Measurements from ENCODE around the gene TMCO2.
"Not testable (repeated sequence)": the region's sequence is repeated elsewhere in the genome, so short reads cannot be mapped to it uniquely, and the experiment has no call there.

The TMCO2 gene

GRCh38 chr1:40247655-40248054 is at the start of gene TMCO2:
TSS of gene TMCO2 (plus strand) at chr1:40247937. CDS start at chr1:40247994, 57 bp downstream.
- Mint-ChIP-seq H3K4me3 (no peak within 1 kb of the TSS), H3K9me3 (no peaks in the 10 kb centered on the region), H3K27me3 (no peaks in the 10 kb centered on the region), H3K36me3 (no peaks in the 10 kb centered on the region), H3K27ac (no peak within 1 kb of the TSS), H3K4me1 (no peaks in the 10 kb centered on the region)
- ATAC-seq (replicated peaks) = no peak
- DNase-seq = no peak

DNA sequence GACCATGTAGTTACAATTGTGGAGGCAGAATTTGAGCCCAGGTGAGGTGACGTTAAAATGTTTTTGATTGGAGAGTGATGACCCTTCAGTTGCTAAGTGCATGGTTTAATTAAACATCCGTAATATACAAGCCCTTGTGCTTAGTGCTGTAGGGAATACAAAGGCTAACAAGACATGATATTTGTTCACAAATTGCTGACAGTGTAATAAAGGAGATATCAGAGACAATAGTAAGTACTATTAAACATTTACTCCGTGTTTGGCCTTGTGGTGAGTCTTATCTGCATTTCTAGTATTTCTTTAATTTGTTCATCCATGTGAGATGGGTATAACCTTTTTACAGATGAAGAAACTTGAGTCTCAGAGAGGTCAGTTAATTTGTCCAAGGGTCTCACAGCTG is 48.6 kb upstream of the TMCO2 start:
- Mint-ChIP-seq H3K27me3 (no peaks in the 10 kb centered on the region), H3K9me3 (no peaks in the 10 kb centered on the region), H3K36me3 (peaks cover 17 to 20% of the 10 kb centered on the region in 2 donors), H3K4me1 (peaks cover 0 to 14% of the 10 kb centered on the region in 2 donors), H3K27ac (no peak overlapping the region), H3K4me3 (no peak overlapping the region)
- ATAC-seq (replicated peaks) (no peak), DNase-seq (no peak)

GRCh38 chr1:40204856-40205255 is 42.9 kb upstream of the TMCO2 start:
- ATAC-seq (replicated peaks) (no peak), DNase-seq (no peak)
- no peaks in the 10 kb centered on the region for H3K27me3 Mint-ChIP-seq
- H3K4me3 Mint-ChIP-seq = no peak overlapping the region
- H3K36me3 Mint-ChIP-seq = peaks cover 32 to 41% of the 10 kb centered on the region in 2 donors
- no peak overlapping the region for H3K27ac Mint-ChIP-seq
- H3K4me1 Mint-ChIP-seq = peaks cover 7 to 22% of the 10 kb centered on the region in 2 donors
- no peaks in the 10 kb centered on the region for H3K9me3 Mint-ChIP-seq

DNA sequence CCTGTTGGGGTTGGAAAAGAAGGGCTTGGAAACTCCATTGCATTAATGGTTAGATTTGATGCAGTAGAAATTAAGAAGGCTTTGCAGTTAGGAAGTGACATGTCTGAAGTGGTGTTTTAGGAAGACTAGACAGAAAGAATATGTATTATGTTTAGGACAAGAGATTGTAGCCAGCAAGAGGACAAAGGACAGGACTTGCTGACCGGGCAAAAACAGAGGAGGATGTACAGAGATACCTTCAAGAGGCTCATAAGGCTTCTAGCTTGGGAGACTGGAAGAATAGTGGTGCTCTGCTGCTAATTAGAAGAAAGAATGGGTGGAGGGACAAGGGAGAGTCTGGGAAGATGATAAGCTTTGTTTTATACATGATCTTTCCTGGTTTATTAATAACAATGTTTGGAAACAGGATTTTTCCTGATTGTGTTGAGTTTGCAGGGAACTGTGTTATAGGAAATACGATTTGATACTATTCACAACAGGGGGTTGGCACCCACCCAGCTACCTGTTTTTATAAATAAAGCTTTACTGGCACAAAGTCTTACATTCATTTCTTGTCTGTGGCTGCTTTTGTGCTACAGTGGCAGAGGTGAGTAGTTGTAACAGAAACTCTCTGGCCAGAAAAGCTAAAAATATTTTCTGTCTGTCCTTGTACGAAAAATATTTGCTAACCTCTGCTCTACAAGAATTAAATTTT is 37.1 kb upstream of the TMCO2 start:
- Mint-ChIP-seq H3K4me1 (peaks cover 4 to 5% of the 10 kb centered on the region in 2 donors), H3K9me3 (no peaks in the 10 kb centered on the region), H3K27ac (no peak overlapping the region), H3K36me3 (peaks cover 25 to 43% of the 10 kb centered on the region in 2 donors), H3K27me3 (no peaks in the 10 kb centered on the region), H3K4me3 (no peak overlapping the region)
- ATAC-seq (replicated peaks) (no peak), DNase-seq (no peak)

DNA sequence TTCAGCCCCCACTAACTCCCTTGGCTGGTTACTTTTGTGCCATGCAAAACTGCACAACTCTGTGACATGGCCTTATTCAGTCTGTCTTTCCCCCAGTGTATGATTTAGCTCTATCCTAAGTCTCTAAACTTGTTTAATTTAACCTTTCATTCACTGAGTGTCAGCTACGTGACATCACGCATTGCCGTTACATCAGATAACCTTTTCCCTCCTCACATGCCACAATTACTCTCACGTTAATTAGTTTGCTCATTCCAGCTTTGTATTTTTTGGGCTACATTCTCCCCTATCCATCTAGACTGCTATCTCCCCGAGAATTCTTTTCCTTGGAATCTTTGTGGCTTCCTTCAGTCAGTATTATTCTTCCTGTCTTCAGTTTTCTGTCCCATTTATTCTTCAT is 29.4 kb upstream of the TMCO2 start:
- H3K4me3 Mint-ChIP-seq = no peak overlapping the region
- no peaks in the 10 kb centered on the region for H3K9me3 Mint-ChIP-seq
- no peak overlapping the region for H3K27ac Mint-ChIP-seq
- peaks cover 6% of the 10 kb centered on the region in 2 donors for H3K4me1 Mint-ChIP-seq
- no peaks in the 10 kb centered on the region for H3K27me3 Mint-ChIP-seq
- no peak for DNase-seq
- H3K36me3 Mint-ChIP-seq = peaks cover 15 to 33% of the 10 kb centered on the region in 2 donors
- no peak for ATAC-seq (replicated peaks)

GRCh38 chr1:40221471-40221905 is 26.2 kb upstream of the TMCO2 start:
- peaks cover 9 to 26% of the 10 kb centered on the region in 2 donors for H3K36me3 Mint-ChIP-seq
- not testable (repeated sequence) for DNase-seq; H3K4me1 Mint-ChIP-seq; H3K27ac Mint-ChIP-seq; H3K4me3 Mint-ChIP-seq; H3K27me3 Mint-ChIP-seq; H3K9me3 Mint-ChIP-seq; ATAC-seq (replicated peaks)

GRCh38 chr1:40221977-40222772 is 25.6 kb upstream of the TMCO2 start:
- no peaks in the 10 kb centered on the region for H3K27me3 Mint-ChIP-seq
- H3K4me3 Mint-ChIP-seq = no peak overlapping the region
- no peak for ATAC-seq (replicated peaks)

GRCh38 chr1:40224040-40224439 is 23.7 kb upstream of the TMCO2 start:
- H3K36me3 Mint-ChIP-seq = peaks cover 7 to 23% of the 10 kb centered on the region in 2 donors
- no peak for DNase-seq
- no peak overlapping the region for H3K27ac Mint-ChIP-seq
- no peaks in the 10 kb centered on the region for H3K27me3 Mint-ChIP-seq
- ATAC-seq (replicated peaks) = no peak
- peaks cover 4 to 6% of the 10 kb centered on the region in 2 donors for H3K4me1 Mint-ChIP-seq
- no peaks in the 10 kb centered on the region for H3K9me3 Mint-ChIP-seq
- H3K4me3 Mint-ChIP-seq = no peak overlapping the region

More at GRCh38 chr1:40221977-40222772, 25.6 kb upstream of the TMCO2 start:
- Mint-ChIP-seq H3K27ac (no peak overlapping the region), H3K4me1 (peaks cover 4 to 6% of the 10 kb centered on the region in 2 donors), H3K36me3 (peaks cover 7 to 22% of the 10 kb centered on the region in 2 donors), H3K9me3 (no peaks in the 10 kb centered on the region)
- DNase-seq = no peak

GRCh38 chr1:40226192-40226591 is 21.5 kb upstream of the TMCO2 start:
- Mint-ChIP-seq H3K4me3 (no peak overlapping the region), H3K9me3 (no peaks in the 10 kb centered on the region), H3K4me1 (peaks cover 2 to 5% of the 10 kb centered on the region in 2 donors), H3K27me3 (no peaks in the 10 kb centered on the region), H3K27ac (no peak overlapping the region), H3K36me3 (peaks cover 12 to 22% of the 10 kb centered on the region in 2 donors)
- DNase-seq = no peak
- ATAC-seq (replicated peaks) = no peak

GRCh38 chr1:40232444-40232843 is 15.3 kb upstream of the TMCO2 start:
- H3K4me1 Mint-ChIP-seq = peaks cover 5 to 21% of the 10 kb centered on the region in 2 donors
- no peak overlapping the region for H3K4me3 Mint-ChIP-seq
- H3K27me3 Mint-ChIP-seq = no peaks in the 10 kb centered on the region
- ATAC-seq (replicated peaks) (peak; percentile 99 to 100), DNase-seq (peak; percentile 59)
- H3K9me3 Mint-ChIP-seq = no peaks in the 10 kb centered on the region
- peaks cover 41 to 54% of the 10 kb centered on the region in 2 donors for H3K36me3 Mint-ChIP-seq
- H3K27ac Mint-ChIP-seq = no peak overlapping the region

GRCh38 chr1:40239626-40240025 is 8.1 kb upstream of the TMCO2 start:
- peaks cover 7 to 12% of the 10 kb centered on the region in 2 donors for H3K4me1 Mint-ChIP-seq
- H3K4me3 Mint-ChIP-seq = no peak overlapping the region
- DNase-seq (no peak), ATAC-seq (replicated peaks) (no peak)
- no peak overlapping the region for H3K27ac Mint-ChIP-seq
- peaks cover 18 to 43% of the 10 kb centered on the region in 2 donors for H3K36me3 Mint-ChIP-seq
- no peaks in the 10 kb centered on the region for H3K27me3 Mint-ChIP-seq
- H3K9me3 Mint-ChIP-seq = no peaks in the 10 kb centered on the region

GRCh38 chr1:40240390-40240789 is 7.3 kb upstream of the TMCO2 start:
- DNase-seq (no peak), ATAC-seq (replicated peaks) (no peak)
- Mint-ChIP-seq H3K27ac (no peak overlapping the region), H3K27me3 (no peaks in the 10 kb centered on the region), H3K4me1 (peaks cover 7 to 12% of the 10 kb centered on the region in 2 donors), H3K9me3 (no peaks in the 10 kb centered on the region), H3K4me3 (no peak overlapping the region), H3K36me3 (peaks cover 18 to 41% of the 10 kb centered on the region in 2 donors)

DNA sequence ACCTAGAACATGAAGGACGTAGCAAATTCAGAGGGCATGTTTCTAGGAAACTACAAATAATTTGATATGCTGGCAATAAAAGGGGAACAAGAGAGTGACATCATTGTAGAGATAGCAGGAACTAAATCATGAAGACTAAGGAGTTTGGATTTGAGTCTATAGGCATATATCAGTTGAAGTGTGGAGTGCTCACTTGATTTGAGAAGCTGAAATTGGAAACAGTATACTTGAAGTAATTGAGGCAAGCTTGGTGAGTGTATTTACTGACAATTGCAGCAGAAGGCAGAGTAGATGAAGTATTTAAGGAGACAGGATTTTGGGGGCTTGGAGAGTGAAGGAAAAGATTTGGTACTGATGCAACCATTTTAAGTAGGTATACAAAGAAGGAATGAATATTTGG is 6.4 kb upstream of the TMCO2 start:
- ATAC-seq (replicated peaks) (peak in 1 of 2 donors; percentile 55), DNase-seq (no peak)
- Mint-ChIP-seq H3K36me3 (peaks cover 13 to 36% of the 10 kb centered on the region in 2 donors), H3K9me3 (no peaks in the 10 kb centered on the region), H3K4me1 (peaks cover 7 to 12% of the 10 kb centered on the region in 2 donors), H3K27me3 (no peaks in the 10 kb centered on the region), H3K27ac (peak overlapping the region; percentile 11), H3K4me3 (no peak overlapping the region)

DNA sequence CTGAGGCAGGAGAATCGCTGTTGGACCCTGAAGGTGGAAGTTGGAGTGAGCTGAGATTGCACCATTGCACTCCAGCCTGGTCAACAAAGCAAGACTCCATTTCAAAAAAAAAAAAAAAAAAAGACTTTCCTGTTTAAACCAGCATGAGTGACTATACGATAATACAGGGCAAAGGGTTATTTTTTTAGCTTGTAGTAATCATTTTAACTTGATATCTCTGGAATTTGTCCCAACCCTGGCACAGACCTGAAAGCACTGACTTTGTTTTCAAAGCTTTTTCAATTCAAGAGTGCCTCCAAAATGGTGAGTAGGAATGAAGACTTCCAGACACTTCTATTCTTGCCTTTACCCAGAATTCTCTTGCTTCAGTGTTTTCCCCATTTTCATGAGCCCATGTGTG is 4.4 kb upstream of the TMCO2 start:
- H3K9me3 Mint-ChIP-seq = no peaks in the 10 kb centered on the region
- no peak overlapping the region for H3K4me3 Mint-ChIP-seq
- H3K4me1 Mint-ChIP-seq = peaks cover 5 to 8% of the 10 kb centered on the region in 2 donors
- no peak overlapping the region for H3K27ac Mint-ChIP-seq
- peaks cover 6 to 20% of the 10 kb centered on the region in 2 donors for H3K36me3 Mint-ChIP-seq
- no peak for DNase-seq
- H3K27me3 Mint-ChIP-seq = no peaks in the 10 kb centered on the region
- ATAC-seq (replicated peaks) = no peak
